ENCODE measurements around the gene CHRNA3. TPM values are rescaled to one million over a fixed set of nuclear protein-coding genes. Genes with fewer than 3 reads are reported as not detected.

CHRNA3 gene
- polyA plus RNA-seq, 4 donors = 0.72 to 1.7 (median 0.89) TPM

GRCh38 chr15:78637776-78638435 is 17.1 kb upstream of the CHRNA3 start:
- DNase-seq (ENCODE audit: low read depth in 4 of 4, low spot score in 3 of 4) = no peak

GRCh38 chr15:78636378-78636859 is 15.6 kb upstream of the CHRNA3 start:
- no peak for DNase-seq (ENCODE audit: low read depth in 4 of 4, low spot score in 3 of 4)

GRCh38 chr15:78635346-78635745 is 14.6 kb upstream of the CHRNA3 start:
- no peak for DNase-seq (ENCODE audit: low read depth in 4 of 4, low spot score in 3 of 4)

GRCh38 chr15:78634210-78635145 is 13.7 kb upstream of the CHRNA3 start:
- DNase-seq (ENCODE audit: low read depth in 4 of 4, low spot score in 3 of 4) = no peak

GRCh38 chr15:78633348-78633747 is 12.6 kb upstream of the CHRNA3 start:
- no peak for DNase-seq (ENCODE audit: low read depth in 4 of 4, low spot score in 3 of 4)

- DNase-seq (ENCODE audit: low read depth in 4 of 4, low spot score in 3 of 4) = no peak
Observed at GRCh38 chr15:78630886-78631633, 10.3 kb upstream of the CHRNA3 start.

- DNase-seq (ENCODE audit: low read depth in 4 of 4, low spot score in 3 of 4) = no peak
Observed at GRCh38 chr15:78629716-78630065, 8.9 kb upstream of the CHRNA3 start.

GRCh38 chr15:78629031-78629715 is 8.4 kb upstream of the CHRNA3 start:
- DNase-seq (ENCODE audit: low read depth in 4 of 4, low spot score in 3 of 4) = no peak

- DNase-seq (ENCODE audit: low read depth in 4 of 4, low spot score in 3 of 4) = no peak
Observed at GRCh38 chr15:78628227-78628626, 7.4 kb upstream of the CHRNA3 start.

- no peak for DNase-seq (ENCODE audit: low read depth in 4 of 4, low spot score in 3 of 4)
Observed at GRCh38 chr15:78627348-78627747, 6.6 kb upstream of the CHRNA3 start.

GRCh38 chr15:78626381-78626995 is 5.7 kb upstream of the CHRNA3 start:
- no peak for DNase-seq (ENCODE audit: low read depth in 4 of 4, low spot score in 3 of 4)

GRCh38 chr15:78625606-78626280 is 4.9 kb upstream of the CHRNA3 start:
- no peak for DNase-seq (ENCODE audit: low read depth in 4 of 4, low spot score in 3 of 4)

GRCh38 chr15:78624651-78625590 is 4.1 kb upstream of the CHRNA3 start:
- no peak for DNase-seq (ENCODE audit: low read depth in 4 of 4, low spot score in 3 of 4)

- DNase-seq (ENCODE audit: low read depth in 4 of 4, low spot score in 3 of 4) = no peak
Observed at GRCh38 chr15:78623786-78624497, 3.1 kb upstream of the CHRNA3 start.

GRCh38 chr15:78621810-78622402 is 1.1 kb upstream of the CHRNA3 start:
- DNase-seq (ENCODE audit: low read depth in 4 of 4, low spot score in 3 of 4) = no peak

GRCh38 chr15:78620021-78620526 is 722 bp downstream of the CHRNA3 start:
- DNase-seq (ENCODE audit: low read depth in 4 of 4, low spot score in 3 of 4) = no peak
